GM23338 (cell line): ENCODE results near the gene VAV3. TPM values are rescaled to one million over a fixed set of nuclear protein-coding genes. Genes with fewer than 3 reads are reported as not detected.

Experiments
- ATAC-seq: fragments of 200-7000 bp; cut with Tn5 transposase; 3 replicates; pipeline ENCODE4 v1.9.1; 2020
- DNase-seq: peaks from one replicate; pipeline ENCODE4 v3.0.0-alpha.2; 2015; ENCODE audit warnings: low spot score
- H2AFZ ChIP-seq: fragments of 200-600 bp; sonication (generic); 2 replicates; pipeline ENCODE4 v1.8.0; 2016; ENCODE audit warnings: antibody characterized with exemption, mild to moderate bottlenecking, moderate library complexity
- H3F3A ChIP-seq: fragments of 200-600 bp; sonication (generic); replicated peaks from 2 replicates; pipeline ENCODE4 v1.8.0; 2017; ENCODE audit warnings: antibody characterized with exemption, mixed run types, low read depth
- H3K27ac ChIP-seq: fragments of 200-600 bp; sonication (generic); 2 replicates; pipeline ENCODE4 v1.6.1; 2016; ENCODE audit warnings: low read depth
- H3K27me3 ChIP-seq: fragments of 200-600 bp; sonication (generic); 2 replicates; pipeline ENCODE4 v1.8.0; 2016; ENCODE audit warnings: mild to moderate bottlenecking, mixed run types, moderate library complexity; ENCODE audit not compliant: insufficient read depth
- H3K36me3 ChIP-seq: fragments of 200-600 bp; sonication (generic); 2 replicates; pipeline ENCODE4 v1.8.0; 2016; ENCODE audit warnings: mild to moderate bottlenecking; ENCODE audit not compliant: insufficient read depth
- H3K4me1 ChIP-seq: fragments of 200-600 bp; sonication (generic); 2 replicates; pipeline ENCODE4 v1.8.0; 2016; ENCODE audit warnings: mild to moderate bottlenecking, moderate library complexity; ENCODE audit not compliant: insufficient read depth
- H3K4me2 ChIP-seq: fragments of 200-600 bp; sonication (generic); 2 replicates; pipeline ENCODE4 v1.7.1; 2017; ENCODE audit warnings: mixed run types
- H3K4me3 ChIP-seq: fragments of 200-600 bp; sonication (generic); 2 replicates; pipeline ENCODE4 v1.6.1; 2016; ENCODE audit warnings: mixed run types
- H3K79me2 ChIP-seq: fragments of 200-600 bp; sonication (generic); replicated peaks from 2 replicates; pipeline ENCODE4 v1.8.0; 2017; ENCODE audit warnings: mild to moderate bottlenecking; ENCODE audit not compliant: insufficient read depth
- H3K9me2 ChIP-seq: fragments of 200-600 bp; sonication (generic); 2 replicates; pipeline ENCODE4 v1.8.0; 2017; ENCODE audit not compliant: insufficient read depth
- H4K20me1 ChIP-seq: fragments of 200-600 bp; sonication (generic); replicated peaks from 2 replicates; pipeline ENCODE4 v1.8.0; 2017; ENCODE audit warnings: mild to moderate bottlenecking; ENCODE audit not compliant: insufficient read depth
- H3K27ac Mint-ChIP-seq: 2 replicates; pipeline ENCODE4 v1.8.0; 2020; ENCODE audit warnings: inconsistent platforms, mild to moderate bottlenecking, moderate library complexity, mixed read lengths
- H3K27me3 Mint-ChIP-seq: 3 replicates; pipeline ENCODE4 v1.8.0; 2022; ENCODE audit warnings: low read depth, mild to moderate bottlenecking, moderate library complexity, mixed read lengths, inconsistent platforms; ENCODE audit not compliant: insufficient read depth, poor library complexity
- H3K36me3 Mint-ChIP-seq: 3 replicates; pipeline ENCODE4 v1.8.0; 2021; ENCODE audit warnings: low read depth, mild to moderate bottlenecking, inconsistent platforms, moderate library complexity, mixed read lengths
- H3K4me1 Mint-ChIP-seq: 3 replicates; pipeline ENCODE4 v1.8.0; 2020; ENCODE audit warnings: mild to moderate bottlenecking, inconsistent platforms, mixed read lengths
- H3K4me3 Mint-ChIP-seq: 3 replicates; pipeline ENCODE4 v1.8.0; 2021; ENCODE audit warnings: moderate library complexity, mild to moderate bottlenecking, inconsistent platforms, mixed read lengths
- H3K9me3 Mint-ChIP-seq: 3 replicates; pipeline ENCODE4 v1.8.0; 2020; ENCODE audit warnings: moderate library complexity, mild to moderate bottlenecking, inconsistent platforms, mixed read lengths
- CREB1 ChIP-seq: fragments of 250-450 bp; sonication (Bioruptor Pico); IDR thresholded peaks from 2 replicates; pipeline ENCODE4 v1.5.0; 2020; ENCODE audit warnings: low read depth, mild to moderate bottlenecking, moderate library complexity
- EZH2 ChIP-seq: fragments of 200-600 bp; sonication (generic); IDR thresholded peaks from one replicate; pipeline ENCODE4 v1.8.0; 2017; ENCODE audit warnings: antibody characterized with exemption, mild to moderate bottlenecking, low read depth; ENCODE audit not compliant: unreplicated experiment
- EZH2phosphoT487 ChIP-seq: fragments of 200-600 bp; sonication (generic); IDR thresholded peaks from one replicate; pipeline ENCODE4 v1.8.1; 2018; ENCODE audit warnings: antibody characterized with exemption; ENCODE audit not compliant: unreplicated experiment
- JUNB ChIP-seq: IDR thresholded peaks from one replicate; pipeline ENCODE4 v1.6.1; 2016; ENCODE audit warnings: antibody characterized with exemption; ENCODE audit not compliant: unreplicated experiment
- NANOG ChIP-seq: IDR thresholded peaks from 2 replicates; pipeline ENCODE4 v1.6.1; 2016; ENCODE audit warnings: antibody characterized with exemption, borderline replicate concordance
- POLR2AphosphoS5 ChIP-seq: IDR thresholded peaks from 2 replicates; pipeline ENCODE4 v1.6.1; 2016; ENCODE audit warnings: antibody characterized with exemption, low read depth
- REST ChIP-seq: IDR thresholded peaks from one replicate; pipeline ENCODE4 v1.6.1; 2018; ENCODE audit warnings: antibody characterized with exemption; ENCODE audit not compliant: unreplicated experiment
- STAT1 ChIP-seq: IDR thresholded peaks from one replicate; pipeline ENCODE4 v1.6.1; 2016; ENCODE audit warnings: antibody characterized with exemption; ENCODE audit not compliant: unreplicated experiment
- ZNF114 ChIP-seq: fragments of 250-450 bp; sonication (Bioruptor Pico); IDR thresholded peaks from 2 replicates; pipeline ENCODE4 v1.5.0; 2020; ENCODE audit warnings: mild to moderate bottlenecking, moderate library complexity
- ZNF331 ChIP-seq: fragments of 250-450 bp; sonication (Bioruptor Pico); IDR thresholded peaks from 2 replicates; pipeline ENCODE4 v1.5.0; 2020; ENCODE audit warnings: low read depth, mild to moderate bottlenecking, moderate library complexity
- polyA plus RNA-seq: library from polyadenylated mRNA; unstranded; fragments of >200 nt; fragmentation: Nextera tagmentation; extraction: Ambion mirVana; gene quantifications from 2 replicates; pipeline ENCODE4 v1.2.1, GENCODE V29; 2016
- total RNA-seq: library from RNA; depleted of rRNA; stranded (reverse); fragments of >200 nt; shearing (Covaris generic); gene quantifications from 2 replicates; pipeline ENCODE4 v1.2.3, GENCODE V29; 2014
- TF ChIP-seq, protein P1 (sequence below): IDR thresholded peaks from 2 replicates; pipeline ENCODE4 v1.6.1; 2016; ENCODE audit warnings: antibody characterized with exemption
- TF ChIP-seq, protein P2 (sequence below): fragments of 250-450 bp; sonication (Bioruptor Pico); IDR thresholded peaks from 2 replicates; pipeline ENCODE4 v1.5.0; 2020; ENCODE audit warnings: mild to moderate bottlenecking, moderate library complexity
- TF ChIP-seq, protein P3 (sequence below), 2 experiments: fragments of 200-600 bp in 1 of 2; sonication (generic) in 1 of 2; conservative IDR thresholded peaks; 2 replicates each; pipeline versions ENCODE4 v1.5.1 to v1.6.1; 2016 to 2017; ENCODE audit warnings: antibody characterized with exemption in 2 of 2, low read depth in 2 of 2, mild to moderate bottlenecking in 2 of 2, moderate library complexity in 1 of 2

VAV3 gene
- total and polyA plus RNA-seq, 2 experiments from 2014 or later = 3.0 to 11.3 TPM

- Histone ChIP-seq H2AFZ (no peak overlapping the region), H3K4me1 (peaks cover 2% of the 10 kb centered on the region; the same call in 1 of the 2 replicates), H3K79me2 (no peaks in the 10 kb centered on the region), H3K27me3 (no peaks in the 10 kb centered on the region), H4K20me1 (no peaks in the 10 kb centered on the region), H3K9me2 (no peaks in the 10 kb centered on the region), H3F3A (no peaks in the 10 kb centered on the region), H3K36me3 (no peaks in the 10 kb centered on the region), H3K4me3 (no peak overlapping the region), H3K4me2 (no peak overlapping the region), H3K27ac (no peak overlapping the region)
- H3K36me3 Mint-ChIP-seq = no peaks in the 10 kb centered on the region
- peaks cover 13% of the 10 kb centered on the region; the same call in 2 of the 3 replicates for H3K4me1 Mint-ChIP-seq
- no peaks in the 10 kb centered on the region for H3K9me3 Mint-ChIP-seq
- TF ChIP-seq, protein P1, sequence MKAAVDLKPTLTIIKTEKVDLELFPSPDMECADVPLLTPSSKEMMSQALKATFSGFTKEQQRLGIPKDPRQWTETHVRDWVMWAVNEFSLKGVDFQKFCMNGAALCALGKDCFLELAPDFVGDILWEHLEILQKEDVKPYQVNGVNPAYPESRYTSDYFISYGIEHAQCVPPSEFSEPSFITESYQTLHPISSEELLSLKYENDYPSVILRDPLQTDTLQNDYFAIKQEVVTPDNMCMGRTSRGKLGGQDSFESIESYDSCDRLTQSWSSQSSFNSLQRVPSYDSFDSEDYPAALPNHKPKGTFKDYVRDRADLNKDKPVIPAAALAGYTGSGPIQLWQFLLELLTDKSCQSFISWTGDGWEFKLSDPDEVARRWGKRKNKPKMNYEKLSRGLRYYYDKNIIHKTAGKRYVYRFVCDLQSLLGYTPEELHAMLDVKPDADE = no peak
- TF ChIP-seq ZNF114 (CRISPR knock-in tag) (no peak), CREB1 (CRISPR knock-in tag) (no peak), ZNF331 (no peak), JUNB (no peak), NANOG (no peak), EZH2 (no peak), REST (no peak), STAT1 (no peak), EZH2phosphoT487 (no peak), POLR2AphosphoS5 (no peak)
- TF ChIP-seq, protein P2, sequence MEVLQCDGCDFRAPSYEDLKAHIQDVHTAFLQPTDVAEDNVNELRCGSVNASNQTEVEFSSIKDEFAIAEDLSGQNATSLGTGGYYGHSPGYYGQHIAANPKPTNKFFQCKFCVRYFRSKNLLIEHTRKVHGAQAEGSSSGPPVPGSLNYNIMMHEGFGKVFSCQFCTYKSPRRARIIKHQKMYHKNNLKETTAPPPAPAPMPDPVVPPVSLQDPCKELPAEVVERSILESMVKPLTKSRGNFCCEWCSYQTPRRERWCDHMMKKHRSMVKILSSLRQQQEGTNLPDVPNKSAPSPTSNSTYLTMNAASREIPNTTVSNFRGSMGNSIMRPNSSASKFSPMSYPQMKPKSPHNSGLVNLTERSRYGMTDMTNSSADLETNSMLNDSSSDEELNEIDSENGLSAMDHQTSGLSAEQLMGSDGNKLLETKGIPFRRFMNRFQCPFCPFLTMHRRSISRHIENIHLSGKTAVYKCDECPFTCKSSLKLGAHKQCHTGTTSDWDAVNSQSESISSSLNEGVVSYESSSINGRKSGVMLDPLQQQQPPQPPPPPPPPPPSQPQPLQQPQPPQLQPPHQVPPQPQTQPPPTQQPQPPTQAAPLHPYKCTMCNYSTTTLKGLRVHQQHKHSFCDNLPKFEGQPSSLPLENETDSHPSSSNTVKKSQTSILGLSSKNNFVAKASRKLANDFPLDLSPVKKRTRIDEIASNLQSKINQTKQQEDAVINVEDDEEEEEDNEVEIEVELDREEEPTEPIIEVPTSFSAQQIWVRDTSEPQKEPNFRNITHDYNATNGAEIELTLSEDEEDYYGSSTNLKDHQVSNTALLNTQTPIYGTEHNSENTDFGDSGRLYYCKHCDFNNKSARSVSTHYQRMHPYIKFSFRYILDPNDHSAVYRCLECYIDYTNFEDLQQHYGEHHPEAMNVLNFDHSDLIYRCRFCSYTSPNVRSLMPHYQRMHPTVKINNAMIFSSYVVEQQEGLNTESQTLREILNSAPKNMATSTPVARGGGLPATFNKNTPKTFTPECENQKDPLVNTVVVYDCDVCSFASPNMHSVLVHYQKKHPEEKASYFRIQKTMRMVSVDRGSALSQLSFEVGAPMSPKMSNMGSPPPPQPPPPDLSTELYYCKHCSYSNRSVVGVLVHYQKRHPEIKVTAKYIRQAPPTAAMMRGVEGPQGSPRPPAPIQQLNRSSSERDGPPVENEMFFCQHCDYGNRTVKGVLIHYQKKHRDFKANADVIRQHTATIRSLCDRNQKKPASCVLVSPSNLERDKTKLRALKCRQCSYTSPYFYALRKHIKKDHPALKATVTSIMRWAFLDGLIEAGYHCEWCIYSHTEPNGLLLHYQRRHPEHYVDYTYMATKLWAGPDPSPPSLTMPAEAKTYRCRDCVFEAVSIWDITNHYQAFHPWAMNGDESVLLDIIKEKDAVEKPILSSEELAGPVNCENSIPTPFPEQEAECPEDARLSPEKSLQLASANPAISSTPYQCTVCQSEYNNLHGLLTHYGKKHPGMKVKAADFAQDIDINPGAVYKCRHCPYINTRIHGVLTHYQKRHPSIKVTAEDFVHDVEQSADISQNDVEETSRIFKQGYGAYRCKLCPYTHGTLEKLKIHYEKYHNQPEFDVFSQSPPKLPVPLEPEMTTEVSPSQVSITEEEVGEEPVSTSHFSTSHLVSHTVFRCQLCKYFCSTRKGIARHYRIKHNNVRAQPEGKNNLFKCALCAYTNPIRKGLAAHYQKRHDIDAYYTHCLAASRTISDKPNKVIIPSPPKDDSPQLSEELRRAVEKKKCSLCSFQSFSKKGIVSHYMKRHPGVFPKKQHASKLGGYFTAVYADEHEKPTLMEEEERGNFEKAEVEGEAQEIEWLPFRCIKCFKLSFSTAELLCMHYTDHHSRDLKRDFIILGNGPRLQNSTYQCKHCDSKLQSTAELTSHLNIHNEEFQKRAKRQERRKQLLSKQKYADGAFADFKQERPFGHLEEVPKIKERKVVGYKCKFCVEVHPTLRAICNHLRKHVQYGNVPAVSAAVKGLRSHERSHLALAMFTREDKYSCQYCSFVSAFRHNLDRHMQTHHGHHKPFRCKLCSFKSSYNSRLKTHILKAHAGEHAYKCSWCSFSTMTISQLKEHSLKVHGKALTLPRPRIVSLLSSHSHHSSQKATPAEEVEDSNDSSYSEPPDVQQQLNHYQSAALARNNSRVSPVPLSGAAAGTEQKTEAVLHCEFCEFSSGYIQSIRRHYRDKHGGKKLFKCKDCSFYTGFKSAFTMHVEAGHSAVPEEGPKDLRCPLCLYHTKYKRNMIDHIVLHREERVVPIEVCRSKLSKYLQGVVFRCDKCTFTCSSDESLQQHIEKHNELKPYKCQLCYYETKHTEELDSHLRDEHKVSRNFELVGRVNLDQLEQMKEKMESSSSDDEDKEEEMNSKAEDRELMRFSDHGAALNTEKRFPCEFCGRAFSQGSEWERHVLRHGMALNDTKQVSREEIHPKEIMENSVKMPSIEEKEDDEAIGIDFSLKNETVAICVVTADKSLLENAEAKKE (CRISPR knock-in tag) = no peak
- TF ChIP-seq, protein P3, sequence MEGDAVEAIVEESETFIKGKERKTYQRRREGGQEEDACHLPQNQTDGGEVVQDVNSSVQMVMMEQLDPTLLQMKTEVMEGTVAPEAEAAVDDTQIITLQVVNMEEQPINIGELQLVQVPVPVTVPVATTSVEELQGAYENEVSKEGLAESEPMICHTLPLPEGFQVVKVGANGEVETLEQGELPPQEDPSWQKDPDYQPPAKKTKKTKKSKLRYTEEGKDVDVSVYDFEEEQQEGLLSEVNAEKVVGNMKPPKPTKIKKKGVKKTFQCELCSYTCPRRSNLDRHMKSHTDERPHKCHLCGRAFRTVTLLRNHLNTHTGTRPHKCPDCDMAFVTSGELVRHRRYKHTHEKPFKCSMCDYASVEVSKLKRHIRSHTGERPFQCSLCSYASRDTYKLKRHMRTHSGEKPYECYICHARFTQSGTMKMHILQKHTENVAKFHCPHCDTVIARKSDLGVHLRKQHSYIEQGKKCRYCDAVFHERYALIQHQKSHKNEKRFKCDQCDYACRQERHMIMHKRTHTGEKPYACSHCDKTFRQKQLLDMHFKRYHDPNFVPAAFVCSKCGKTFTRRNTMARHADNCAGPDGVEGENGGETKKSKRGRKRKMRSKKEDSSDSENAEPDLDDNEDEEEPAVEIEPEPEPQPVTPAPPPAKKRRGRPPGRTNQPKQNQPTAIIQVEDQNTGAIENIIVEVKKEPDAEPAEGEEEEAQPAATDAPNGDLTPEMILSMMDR (conservative IDR thresholded peaks at IDR 0.05; ENCODE audit: low read depth in 2 of 2) = no peak
- H3K27me3 Mint-ChIP-seq = no peaks in the 10 kb centered on the region
- DNase-seq (no peak), ATAC-seq (no peak)
- no peak overlapping the region for H3K4me3 Mint-ChIP-seq
- H3K27ac Mint-ChIP-seq = no peak overlapping the region
Measured at GRCh38 chr1:107683191-107683657, 281.8 kb downstream of the VAV3 start.
